Activated CD4-positive, alpha-beta T cell treated with anti-CD3 and anti-CD28 coated beads, Interleukin-2, Interleukin-4, amounts not matched to agents 100 ng/mL and 50 ng/mL, durations not matched to agents 16 hours and 8 hours (primary cell): ENCODE measurements around the gene TNS4.

Experiments used
- DNase-seq: peaks from one replicate; pipeline ENCODE4 v3.0.0-alpha.2; 2020; ENCODE audit warnings: low spot score

TNS4 gene

DNA sequence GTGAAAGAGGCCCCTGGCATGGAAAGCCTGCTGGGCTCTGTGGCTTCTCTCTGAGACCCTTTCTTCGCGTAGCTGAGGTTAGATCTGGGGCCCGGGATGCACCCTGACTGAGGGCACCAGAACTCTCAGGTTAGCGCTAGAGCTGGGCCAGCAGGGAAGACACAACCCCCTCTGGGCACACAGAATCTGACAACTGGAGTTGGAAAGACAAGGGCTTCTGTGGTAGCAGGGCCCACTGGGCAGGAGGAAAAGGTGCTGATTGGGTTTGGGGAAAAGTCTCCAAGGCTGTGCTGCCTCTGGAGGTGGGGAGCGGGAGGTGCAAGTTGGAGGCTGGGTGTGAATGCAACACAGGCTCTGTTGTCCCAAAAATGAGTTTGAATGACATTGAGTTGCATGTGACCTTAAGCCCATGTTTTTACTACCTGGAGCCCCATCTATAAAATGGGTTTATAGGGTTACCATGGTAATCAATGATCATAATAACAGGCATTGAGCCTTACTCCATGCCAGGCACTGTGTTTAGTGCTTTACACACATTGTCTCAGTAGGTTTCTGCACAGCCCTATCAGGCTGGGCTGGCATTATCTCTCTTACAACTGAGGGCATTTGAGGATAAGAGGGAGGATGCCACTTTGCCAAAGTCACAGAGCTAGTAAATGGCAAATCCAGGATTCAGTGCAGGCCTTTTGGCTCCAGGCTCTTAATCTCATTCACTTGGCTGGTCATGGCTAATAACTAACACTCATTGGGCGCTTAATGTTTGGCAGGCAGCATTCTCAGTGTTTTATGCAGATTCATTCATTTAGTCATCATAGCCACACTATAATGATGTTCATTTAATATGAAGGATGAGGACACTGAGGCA is 67.6 kb downstream of the TNS4 start:
- DNase-seq, result peak; percentile 27

DNA sequence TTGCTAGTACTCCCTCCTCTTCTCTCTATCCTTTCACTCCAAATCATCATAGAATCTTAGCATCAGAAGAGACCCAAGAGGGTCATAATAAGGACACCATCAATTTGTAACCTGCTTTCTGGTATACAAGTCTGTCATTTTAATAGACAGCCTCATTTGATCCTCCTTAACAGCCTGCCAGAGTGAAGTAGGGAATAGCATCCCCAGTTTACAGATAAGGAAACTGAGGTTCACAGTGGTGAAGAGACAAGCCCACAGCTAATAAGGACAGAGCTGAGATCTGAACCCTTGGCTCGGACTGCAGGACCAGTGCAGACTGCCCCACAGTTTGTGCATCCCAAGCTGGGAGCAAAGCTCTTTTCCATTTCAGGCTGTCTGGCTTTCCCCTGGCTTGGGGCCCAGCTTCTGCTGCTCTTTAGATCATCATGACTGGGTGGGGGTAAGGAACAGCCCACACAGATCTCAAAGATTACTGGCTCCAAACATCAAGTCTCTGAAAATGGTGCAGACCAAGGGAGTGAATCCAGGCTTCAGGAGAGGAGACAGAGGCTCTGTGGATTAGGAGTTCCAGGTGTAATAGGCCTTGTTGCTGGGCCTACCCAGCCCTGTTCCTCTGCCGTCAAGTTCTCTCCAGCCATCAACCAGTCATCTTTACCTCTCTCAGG is 68.4 kb downstream of the TNS4 start:
- DNase-seq, result no peak

DNA sequence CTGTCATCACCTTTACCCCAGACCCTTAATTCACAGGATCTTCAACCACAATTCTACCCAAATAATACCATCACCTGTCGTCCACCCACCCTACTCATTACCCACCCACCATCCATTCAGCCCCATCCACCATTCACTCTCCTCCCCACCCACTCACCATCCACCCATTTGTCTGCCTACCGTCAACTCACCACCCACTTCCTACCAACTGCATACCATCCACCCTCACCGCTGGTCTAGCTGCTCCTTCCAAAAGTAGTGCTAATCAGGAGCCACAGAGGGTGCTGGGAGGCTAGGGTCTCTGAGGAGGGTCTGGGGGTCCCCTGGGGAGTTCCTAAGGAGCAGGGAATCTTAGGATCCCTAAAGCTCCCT is 70.2 kb downstream of the TNS4 start:
- no peak for DNase-seq

- no peak for DNase-seq
These were observed 70.9 kb downstream of the TNS4 start for GRCh38 chr17:40430272-40431230.

- DNase-seq, result peak; percentile 71
These were observed 74.4 kb downstream of the TNS4 start for GRCh38 chr17:40427002-40427491.
